DMS153 treated with DMSO at 0.1 percent for 48 hours (cell line): ENCODE data around the gene IL23R.
"Not testable (repeated sequence)": the region's sequence is repeated elsewhere in the genome, so short reads cannot be mapped to it uniquely, and the experiment has no call there.

ENCODE experiments used
- DNase-seq: peaks from one replicate; lab custom pipeline; 2025; ENCODE audit not compliant: unreplicated experiment; lab: John Stamatoyannopoulos, UW

IL23R gene

DNA sequence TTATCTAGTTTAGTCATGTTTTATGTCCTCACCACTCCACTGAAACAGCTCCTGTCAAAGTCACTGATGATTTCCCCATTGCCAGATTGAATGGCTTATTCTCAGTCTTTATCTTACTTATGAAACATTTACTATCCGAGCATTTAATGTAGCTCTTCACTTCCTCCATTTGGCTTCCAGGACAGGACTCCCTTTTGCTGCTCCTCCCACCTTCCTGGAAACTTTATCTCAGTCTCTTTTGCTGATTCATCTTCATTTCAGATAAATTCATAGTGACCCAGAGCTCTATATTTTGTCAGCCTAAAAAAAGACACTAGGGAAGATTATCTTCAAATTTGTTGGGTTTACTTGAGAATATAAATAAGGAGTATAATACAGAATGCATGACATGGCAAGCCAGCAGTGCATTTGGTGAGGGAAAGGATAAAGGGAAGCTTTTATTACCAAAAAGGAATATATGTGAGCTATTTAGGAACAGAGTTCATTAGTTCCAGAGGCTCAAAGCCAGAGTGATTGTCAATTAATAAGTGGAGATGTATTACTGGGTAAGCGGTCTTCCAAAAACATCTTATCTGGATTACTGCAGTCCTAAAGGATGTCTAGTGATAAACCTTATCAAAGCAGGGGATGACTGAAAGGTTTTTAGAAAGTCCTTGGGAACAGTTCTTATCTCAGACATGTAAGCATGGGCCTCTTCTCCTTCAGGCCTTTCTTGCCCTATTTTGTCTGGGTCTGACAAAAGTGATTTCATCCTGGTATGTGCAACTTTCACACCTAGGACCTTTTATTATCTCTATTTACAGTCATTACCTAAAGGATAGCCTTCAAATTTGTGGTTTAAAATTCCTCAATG, 25.6 kb downstream of the IL23R start:
- DNase-seq = no peak

DNA sequence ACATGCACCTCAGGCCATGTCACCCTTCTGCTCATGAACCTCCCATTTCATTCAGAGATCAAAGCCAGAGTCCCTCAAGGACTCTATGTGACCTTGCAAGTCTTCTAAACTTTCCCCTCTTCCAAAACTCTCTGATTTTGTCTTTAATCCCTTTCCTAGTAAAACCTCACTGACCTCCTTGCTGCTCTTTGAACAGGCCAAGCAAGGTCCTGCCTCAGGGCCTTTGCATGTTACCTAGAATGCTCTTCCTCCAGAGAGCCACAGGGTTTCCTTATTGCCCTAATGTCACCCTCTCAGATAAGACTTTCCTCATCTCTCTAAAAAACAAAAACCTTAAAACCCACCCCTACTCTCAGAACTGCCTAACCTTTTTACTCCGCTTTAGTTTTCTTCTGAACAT, 26.6 kb downstream of the IL23R start:
- DNase-seq = no peak

DNA sequence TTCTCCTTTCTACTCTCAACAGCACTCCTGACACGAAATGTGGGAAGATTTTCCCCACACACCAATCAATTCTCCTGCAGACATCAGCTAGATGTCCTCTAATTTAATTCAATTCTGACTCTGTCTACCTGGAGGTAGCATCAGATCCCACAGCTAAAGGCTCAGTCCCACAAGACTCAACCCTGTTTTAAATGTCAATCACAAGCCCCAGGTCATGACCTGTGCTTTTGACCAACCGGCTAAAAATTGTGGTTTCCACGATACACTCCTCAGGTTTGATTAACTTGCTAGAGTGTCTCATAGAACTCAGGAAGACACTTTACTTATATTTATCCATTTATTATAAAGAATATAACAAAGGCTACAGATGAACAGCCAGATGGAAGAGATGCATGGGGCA, 27.4 kb downstream of the IL23R start:
- no peak for DNase-seq

DNA sequence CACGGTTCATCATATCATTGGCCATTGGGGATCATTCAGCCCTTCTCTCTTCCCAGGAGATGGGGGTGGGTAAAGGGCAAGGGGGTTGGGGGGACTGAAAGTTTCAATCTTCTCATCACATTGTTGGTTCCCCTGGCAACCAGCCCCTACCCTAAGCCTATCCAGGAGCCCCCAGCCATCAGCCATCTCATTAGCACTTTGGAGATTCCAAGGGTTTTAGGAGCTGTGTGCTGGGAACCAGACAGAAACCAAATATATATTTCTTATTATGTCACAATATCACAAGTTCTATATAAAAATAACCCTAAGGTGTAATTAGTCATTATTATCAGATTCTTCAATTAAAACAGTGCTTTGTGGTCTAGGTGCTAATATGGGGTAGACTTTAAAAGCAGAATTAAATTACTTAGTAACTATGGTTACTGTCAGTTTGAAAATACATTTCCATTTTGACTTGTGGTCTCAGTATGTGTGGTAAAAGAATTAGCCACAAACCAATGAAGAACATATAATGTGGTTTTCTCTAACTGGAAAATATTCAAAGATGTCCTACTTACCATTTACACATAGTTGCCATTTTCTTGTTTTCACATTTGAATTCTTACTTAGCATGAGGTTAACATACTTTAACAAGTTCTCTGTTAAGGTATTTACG, 28.1 kb downstream of the IL23R start:
- no peak for DNase-seq

DNA sequence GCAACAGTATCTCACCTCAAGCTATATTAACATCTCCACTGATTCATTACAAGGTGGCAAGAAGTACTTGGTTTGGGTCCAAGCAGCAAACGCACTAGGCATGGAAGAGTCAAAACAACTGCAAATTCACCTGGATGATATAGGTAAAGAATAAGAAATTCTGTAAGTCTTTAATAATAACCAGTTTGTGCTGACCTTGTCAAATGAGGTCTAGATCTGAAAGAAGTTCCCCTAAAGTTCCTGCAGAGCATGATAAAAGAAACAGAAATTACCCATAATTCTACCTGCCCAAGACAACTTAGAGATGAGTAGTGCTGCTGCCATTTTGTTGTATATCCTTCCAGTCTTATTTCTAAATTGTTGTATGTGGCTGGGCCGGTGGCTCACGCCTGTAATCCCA, 34.5 kb downstream of the IL23R start:
- DNase-seq = no peak

DNA sequence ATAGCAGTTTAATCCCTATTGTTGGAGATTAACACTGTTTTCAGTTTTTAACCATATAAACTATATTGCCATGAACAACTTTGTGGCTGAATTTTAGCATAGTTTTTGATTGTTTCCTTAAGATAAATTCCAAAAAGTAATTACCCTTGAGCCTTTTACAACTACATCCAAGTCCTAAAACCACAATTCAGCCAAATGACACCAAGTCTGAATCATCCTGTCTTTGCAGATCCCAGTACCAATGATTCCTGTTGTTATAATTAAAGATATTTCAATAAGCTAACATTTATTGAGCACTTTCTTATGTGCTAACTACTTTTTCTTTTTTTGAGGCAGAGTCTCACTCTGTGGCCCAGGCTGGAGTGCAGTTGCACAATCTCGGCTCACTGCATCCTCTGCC, 35.6 kb downstream of the IL23R start:
- no peak for DNase-seq

DNA sequence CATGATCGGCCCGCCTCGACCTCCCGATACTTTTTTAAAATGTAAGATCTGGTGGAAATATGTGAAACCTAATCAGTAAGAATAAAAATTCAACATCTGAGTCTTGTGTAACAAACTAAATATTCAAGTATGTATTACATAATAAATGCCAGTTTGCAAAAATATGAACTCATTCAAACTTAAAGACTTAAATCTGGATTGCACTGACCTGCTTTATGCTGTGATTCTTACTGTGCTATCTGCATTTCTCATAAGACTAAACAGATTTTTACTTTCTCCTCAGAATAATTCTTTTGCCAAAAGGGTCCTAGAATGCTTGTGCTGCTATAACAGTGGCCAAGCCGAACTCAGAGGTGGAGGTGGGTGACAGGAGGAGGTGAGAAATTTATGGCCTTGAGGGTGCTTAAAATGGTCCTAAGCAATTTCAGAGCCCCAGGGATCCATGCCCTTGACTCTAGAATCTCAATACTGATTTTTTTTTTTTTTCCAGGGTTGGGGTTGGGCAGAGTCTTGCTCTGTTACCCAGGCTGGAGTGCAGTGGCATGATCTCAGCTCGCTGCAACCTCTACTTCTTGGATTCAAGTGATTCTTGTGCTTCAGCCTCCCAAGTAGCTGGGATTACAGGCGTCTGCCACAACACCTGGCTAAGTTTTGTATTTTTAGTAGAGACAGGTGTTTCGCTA, 38.2 kb downstream of the IL23R start:
- no peak for DNase-seq

DNA sequence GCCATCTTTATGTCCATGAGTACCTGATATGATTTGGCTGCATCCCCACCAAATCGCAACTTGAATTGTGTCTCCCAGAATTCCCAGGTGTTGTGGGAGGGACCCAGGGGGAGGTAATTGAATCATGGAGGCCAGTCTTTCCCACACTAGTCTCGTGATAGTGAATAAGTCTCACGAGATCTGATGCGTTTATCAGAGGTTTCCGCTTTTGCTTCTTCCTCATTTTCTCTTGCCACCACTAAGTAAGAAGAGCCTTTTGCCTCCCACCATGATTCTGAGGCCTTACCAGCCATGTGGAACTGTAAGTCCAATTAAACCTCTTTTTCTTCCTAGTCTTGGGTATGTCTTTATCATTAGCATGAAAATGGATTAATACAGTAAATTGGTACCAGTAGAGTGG, 41.1 kb downstream of the IL23R start:
- not testable (repeated sequence) for DNase-seq

DNA sequence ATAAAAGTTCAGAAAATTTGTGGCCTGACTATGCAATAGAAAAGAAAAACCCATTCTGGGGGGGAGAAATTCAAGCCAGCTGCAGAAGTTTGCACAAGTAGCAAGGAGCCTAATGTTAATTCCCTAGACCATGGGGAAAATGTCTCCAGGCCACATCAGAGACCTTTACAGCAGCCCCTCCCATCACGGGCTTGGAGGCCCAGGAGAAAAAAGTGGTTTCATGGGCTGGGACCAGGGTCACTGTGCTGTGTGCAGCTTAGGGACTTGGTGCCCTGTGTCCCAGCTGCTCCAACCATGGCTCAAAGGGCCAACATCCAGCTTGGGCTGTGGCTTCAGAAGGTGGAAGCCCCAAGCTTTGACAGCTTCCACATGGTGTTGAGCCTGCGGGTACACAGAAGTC, 42.0 kb downstream of the IL23R start:
- no peak for DNase-seq

DNA sequence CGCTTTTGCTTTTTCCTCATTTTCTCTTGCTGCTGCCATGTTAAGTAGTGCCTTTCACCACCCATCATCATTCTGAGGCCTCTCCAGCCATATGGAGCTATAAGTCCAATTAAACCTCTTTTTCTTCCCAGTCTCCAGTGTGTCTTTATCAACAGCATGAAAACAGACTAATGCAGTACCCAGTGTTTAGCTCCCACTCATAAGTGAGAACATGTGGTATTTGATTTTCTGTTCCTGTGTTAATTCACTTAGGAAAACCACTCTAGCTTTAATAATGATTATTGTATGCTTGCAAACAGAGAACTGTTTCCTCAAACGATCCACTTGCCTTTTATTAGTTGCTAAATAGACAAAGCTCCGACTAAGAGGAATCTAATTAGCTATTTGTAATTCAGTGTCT, 43.3 kb downstream of the IL23R start:
- no peak for DNase-seq

DNA sequence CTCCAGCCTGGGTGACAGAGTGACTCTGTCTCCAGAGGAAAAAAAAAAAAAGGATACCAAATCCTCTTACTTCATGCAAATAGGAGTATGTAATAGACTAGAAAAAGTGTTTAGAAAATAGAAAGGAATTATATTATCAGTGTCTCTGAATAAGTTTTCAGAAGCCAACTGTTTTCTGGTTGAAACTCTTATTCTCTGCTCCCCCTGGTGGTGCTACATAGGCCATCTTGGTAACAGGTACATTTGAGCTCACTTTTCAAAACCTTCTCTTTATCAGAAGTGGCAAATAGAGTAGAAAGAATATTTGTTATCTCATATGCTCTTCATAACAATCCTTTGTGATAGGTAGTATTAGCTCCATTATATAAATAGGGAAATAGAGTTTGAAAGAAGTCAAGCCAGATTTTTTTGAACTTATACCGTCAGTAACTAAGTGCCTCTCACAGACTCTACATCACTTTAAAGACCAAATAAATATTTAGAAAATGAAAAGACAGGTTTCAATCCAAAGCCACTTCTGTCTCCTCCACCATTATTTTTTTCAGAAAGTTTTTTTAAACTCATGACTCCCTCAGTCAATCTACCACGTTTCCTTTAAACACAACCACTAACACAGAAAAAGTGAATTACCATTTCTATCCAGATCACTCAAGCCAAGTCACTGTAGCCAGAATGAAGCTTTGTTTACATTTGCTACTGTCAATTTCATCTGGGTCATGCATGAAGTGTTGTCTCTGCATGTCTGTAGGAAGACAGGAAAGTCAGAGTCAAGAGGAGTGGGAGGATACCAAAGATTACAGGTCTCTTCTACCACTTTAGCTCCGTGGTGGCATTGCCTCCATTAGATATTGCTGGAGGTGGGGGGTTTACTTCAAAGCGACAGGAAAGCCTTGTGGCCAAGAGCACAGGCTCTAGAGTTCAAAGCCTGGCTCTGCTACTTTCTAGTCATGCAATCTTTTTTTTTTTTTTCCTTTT, 45.6 kb downstream of the IL23R start:
- DNase-seq = no peak

DNA sequence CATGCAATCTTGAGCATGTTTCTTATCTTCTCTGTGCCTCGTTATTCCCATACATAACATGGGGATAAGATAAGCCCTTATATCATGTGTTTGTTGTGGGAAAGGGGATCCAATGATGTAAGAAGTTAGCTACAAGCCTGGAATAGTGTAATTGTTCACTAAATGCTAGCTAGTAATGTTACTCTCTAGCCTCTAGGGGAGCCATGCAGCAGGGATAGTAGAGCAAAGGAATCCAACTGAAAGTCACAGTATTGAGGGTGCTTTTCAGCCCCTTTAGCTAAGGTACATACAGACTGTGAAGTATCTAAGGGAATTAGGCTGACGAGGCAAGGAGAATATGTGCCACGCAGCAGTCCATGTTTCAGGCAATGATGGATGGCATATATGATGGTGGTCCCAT, 46.9 kb downstream of the IL23R start:
- no peak for DNase-seq

DNA sequence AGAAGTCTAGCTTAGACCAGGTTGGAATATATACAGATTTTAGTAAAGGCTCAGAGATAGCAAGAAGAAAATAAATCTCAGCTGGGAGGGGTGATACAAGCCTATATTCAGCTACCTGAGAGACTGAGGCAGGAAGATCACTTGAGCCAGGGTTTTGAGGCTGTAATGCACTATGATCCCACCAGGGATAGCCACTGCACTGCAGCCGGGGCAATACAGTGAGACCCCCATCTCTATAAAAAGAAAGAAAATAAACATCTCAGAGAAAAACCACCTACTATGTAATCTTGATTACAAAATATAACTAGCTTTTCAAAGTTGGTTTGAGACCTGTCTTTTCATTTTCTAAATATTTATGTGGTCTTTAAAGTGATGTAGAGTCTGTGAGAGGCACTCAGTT, 47.7 kb downstream of the IL23R start:
- DNase-seq = no peak

DNA sequence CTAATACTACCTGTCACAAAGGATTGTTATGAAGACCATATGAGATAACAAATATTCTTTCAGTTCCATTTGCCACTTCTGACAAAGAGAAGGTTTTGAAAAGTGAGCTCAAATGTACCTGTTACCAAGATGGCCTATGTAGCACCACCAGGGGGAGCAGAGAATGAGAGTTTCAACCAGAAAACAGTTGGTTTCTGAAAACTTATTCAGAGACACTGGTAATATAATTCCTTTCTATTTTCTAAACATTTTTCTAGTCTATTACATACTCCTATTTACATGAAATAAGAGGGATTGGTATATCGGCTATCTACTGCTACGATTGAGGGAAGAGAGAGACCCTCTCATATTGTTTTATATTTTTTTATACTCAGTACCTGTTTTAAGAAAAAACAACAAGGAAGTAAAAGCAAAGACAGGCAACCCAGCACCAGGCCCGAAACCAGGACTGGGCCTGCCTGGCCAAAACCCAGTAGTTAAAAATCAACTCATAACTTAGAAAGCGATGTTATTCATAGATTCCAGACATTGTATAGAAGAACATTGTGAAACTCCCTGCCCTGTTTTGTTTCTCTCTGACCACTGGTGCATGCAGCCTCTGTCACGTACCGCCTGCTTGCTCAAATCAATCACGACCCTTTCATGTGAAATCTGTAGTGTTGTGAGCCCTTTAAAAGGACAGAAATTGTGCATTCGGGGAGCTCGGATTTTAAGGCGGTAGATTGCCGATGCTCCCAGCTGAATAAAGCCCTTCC, 48.3 kb downstream of the IL23R start:
- no peak for DNase-seq

DNA sequence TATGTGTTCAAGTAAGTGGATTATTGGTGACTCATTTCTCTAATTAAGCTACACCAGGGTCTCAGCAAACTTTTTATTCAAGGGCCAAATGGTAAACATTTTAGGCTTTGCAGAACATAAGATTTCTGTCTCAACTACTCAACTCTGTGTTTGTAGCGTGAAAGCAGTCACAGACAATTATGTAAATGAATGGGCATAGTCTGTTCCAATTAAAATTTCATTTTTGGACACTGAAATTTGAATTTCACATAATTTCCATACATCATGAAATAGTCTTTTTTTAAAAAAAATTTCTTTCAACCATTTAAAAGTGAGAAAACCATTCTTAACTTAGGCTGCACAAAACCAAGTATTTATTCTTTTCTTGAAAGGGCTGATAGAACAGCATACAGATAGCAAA, 50.1 kb downstream of the IL23R start:
- no peak for DNase-seq

DNA sequence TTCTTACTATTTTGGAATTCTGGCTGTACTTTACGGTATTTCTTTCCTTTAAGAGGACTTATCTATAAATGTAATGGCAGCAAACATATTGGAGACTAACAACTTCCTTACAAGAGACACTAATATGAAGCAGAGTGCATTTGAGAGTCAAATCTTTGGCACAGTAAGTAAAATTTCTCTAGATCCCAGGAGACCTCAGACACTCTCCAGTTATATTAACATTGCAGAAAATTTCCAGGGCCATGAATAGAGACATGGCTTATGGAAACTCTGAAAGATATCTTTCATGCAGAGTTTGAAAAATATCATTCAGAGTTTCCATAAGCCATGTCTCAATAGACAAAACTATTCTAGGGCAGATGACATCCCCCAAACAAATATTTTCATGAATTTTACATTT, 51.2 kb downstream of the IL23R start:
- DNase-seq = no peak

DNA sequence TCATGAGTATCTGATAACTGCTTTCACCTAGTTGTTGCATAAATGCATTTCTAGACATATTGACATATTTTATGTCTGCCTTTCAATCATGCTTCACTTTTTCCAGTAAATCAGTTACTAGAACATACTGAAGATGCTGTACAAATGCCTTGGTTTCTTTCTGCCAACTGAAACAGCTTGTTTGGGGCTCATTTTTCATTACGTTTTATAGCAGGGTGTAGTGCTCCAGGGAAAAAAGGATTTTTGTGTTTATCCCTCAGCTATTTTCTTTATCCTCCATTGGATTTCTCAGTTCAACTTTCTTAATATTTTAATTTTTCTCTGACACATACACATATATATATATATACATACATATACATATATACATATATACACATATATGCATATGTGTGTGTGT, 51.7 kb downstream of the IL23R start:
- no peak for DNase-seq

DNA sequence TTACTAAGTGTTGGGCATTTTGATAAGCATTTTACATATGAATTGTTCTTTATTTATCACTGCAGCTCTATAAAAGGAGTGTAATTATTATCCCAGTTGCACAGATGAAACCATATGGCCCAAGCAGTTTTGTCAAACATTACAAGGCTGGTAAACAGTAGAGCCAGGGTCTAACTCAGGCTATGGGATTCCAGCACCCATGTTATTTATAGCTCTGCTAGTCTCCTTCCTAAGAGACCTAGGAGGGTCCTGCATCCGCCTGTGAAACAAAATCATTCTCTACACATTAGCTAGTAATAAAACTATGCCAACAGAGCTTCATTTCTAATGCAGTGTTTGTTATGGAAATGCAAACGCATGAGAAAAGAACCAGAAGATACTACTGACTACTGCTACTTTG, 58.6 kb downstream of the IL23R start:
- no peak for DNase-seq

DNA sequence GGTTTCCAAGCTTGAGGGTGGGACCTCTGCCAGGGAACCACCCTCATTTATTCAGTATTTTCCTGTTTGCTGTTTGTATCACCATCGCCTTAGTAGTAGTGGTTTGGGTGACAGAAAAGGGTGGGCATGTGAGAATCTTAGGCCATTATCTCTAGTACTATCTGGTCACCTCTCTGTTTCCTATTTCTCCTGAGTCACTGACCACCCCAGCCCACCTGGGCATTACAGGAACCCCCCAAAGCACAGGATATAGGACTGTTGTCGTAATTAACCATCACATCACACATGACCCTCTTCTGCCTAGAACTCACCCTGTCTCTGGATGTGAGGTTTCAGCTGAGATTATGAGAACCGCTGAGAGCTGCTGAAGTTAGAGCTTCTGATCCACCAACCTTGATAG, 60.4 kb downstream of the IL23R start:
- no peak for DNase-seq

DNA sequence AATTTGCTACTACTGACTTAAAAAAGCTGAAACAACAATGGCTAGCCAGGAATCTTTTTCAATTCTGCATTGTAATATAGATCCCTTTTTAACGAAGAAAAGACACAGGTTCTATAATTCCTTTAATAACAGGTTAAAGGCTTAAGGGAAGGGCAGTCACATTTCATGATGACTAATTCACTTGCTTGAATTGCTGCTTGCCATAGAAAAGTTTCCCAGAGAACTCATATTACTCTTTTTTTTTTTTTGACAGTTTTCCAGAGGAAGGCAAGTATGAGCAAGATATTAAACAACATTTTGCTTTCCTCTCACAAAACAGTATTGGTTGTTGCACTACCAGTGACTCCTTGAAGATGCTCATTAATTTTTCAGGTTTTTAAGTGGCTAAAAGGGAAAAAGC, 60.9 kb downstream of the IL23R start:
- no peak for DNase-seq
